Heart right ventricle (tissue), 16 donors: ENCODE data around the gene LRRC57. TPM values are rescaled to one million over a fixed set of nuclear protein-coding genes. Genes with fewer than 3 reads are reported as not detected.

Experiments
- ATAC-seq, 8 donors: fragments of 200-7000 bp; cut with Tn5 transposase; one replicate each; pipeline ENCODE4 v1.9.1; 2020; ENCODE audit warnings: mild to moderate bottlenecking in 8 of 8, moderate library complexity in 8 of 8, moderate number of reproducible peaks in 1 of 8
- DNase-seq, 2 donors: peaks; one replicate each; pipeline ENCODE4 v3.0.0-alpha.2; 2020
- H3K27ac ChIP-seq, 10 donors: fragments of 200-600 bp; sonication (generic) in 2 of 10; one replicate each; pipeline versions ENCODE4 v1.5.0 to v1.8.0; 2020 to 2022; ENCODE audit warnings: mild to moderate bottlenecking in 3 of 10
- H3K27me3 ChIP-seq, 7 donors: fragments of 200-600 bp; one replicate each; pipeline ENCODE4 v1.8.0; 2021 to 2022; ENCODE audit warnings: mild to moderate bottlenecking in 2 of 7
- H3K36me3 ChIP-seq, 9 donors: fragments of 200-600 bp; sonication (generic) in 1 of 9; one replicate each; pipeline versions ENCODE4 v1.5.0 to v1.8.0; 2020 to 2022; ENCODE audit warnings: mild to moderate bottlenecking in 2 of 9
- H3K4me1 ChIP-seq, 9 donors: fragments of 200-600 bp; sonication (generic) in 1 of 9; one replicate each; pipeline versions ENCODE4 v1.5.0 to v1.8.0; 2020 to 2022; ENCODE audit warnings: mild to moderate bottlenecking in 4 of 9
- H3K4me3 ChIP-seq, 10 donors: fragments of 200-600 bp; sonication (generic) in 2 of 10; one replicate each; pipeline versions ENCODE4 v1.5.0 to v1.8.0; 2020 to 2022; ENCODE audit warnings: mild to moderate bottlenecking in 7 of 10, moderate library complexity in 2 of 10
- H3K9me3 ChIP-seq, 11 donors: fragments of 200-600 bp in 10 of 11; sonication (generic) in 2 of 11; one replicate each; pipeline versions ENCODE4 v1.5.0 to v1.8.0; 2013 to 2022; ENCODE audit warnings: mild to moderate bottlenecking in 2 of 11, control low read depth in 1 of 11, moderate library complexity in 1 of 11
- WGBS, 2 donors: extraction: QIAGEN DNeasy Blood & Tissue Kit; methylation state at CpG; one replicate each; pipeline ENCODE4 v1.1.7; 2013; ENCODE audit warnings: inconsistent platforms in 1 of 2; 5-methylcytosine and 5-hydroxymethylcytosine counted together
- intact Hi-C, 10 donors: fragments of 100-400 bp; cut with DNase I; formaldehyde crosslinking; loops; one replicate each; pipeline versions ENCODE4 v1.11.1 to v1.14.2; 2022
- polyA plus RNA-seq, 2 donors: library from polyadenylated mRNA; stranded (reverse); fragments of 200-250 nt; gene quantifications; one replicate each; pipeline ENCODE4 v1.2.3, GENCODE V29; 2013
- total RNA-seq, 10 donors: library from RNA; stranded (reverse); fragmentation: NEBNext Ultra II Directional in 3 of 10; extraction: Animal tissue kit (Norgen Biotek cat#: 25700) in 3 of 10; gene quantifications; one replicate each; pipeline versions ENCODE4 v1.2.1 to v1.2.4, GENCODE V29; 2021 to 2023
- TF ChIP-seq, protein P1 (sequence below), 9 donors: fragments of 200-600 bp; sonication (generic) in 2 of 9; IDR thresholded peaks; one replicate each; pipeline versions ENCODE4 v1.5.0 to v1.8.0; 2021 to 2022; ENCODE audit warnings: antibody characterized with exemption in 9 of 9, mild to moderate bottlenecking in 5 of 9, moderate library complexity in 1 of 9
- donor health status: Arrhythmogenic right ventricular cardiomyopathy.
- donor health status: ischemic (EF 13 %, LVEDD 7.1; RV severe dilation, severe dysfunction).
- donor health status: healthy with polysubstance abuse.
- donor health status: DM: no; HTN: yes; CAD: no.
- donor health status: DM: no; HTN: no; CAD: no.
- donor health status: ischemic (EF 25% LVEDD 6.9; RV normal size, moderate dysfunction).
- donor health status: ischemic (EF 25% LVEDD 5.7; RV mildly dilated, moderate dysfunction).
- donor health status: healthy.
- donor health status: DM: yes; HTN: yes; CAD: no.
- donor health status: Ischemic cardiomyopathy.
- donor health status: ischemic (EF 35%, LVEDD 5.7; RV mildly dilated, moderate dysfunction).
- donor health status: nonischemic (EF 11% LVEDD 7.7; RV severe dilation, severe dysfunction).
- donor health status: DM: yes; HTN: yes; CAD: no.
- donor health status: PGD.
- donor health status: ischemic (EF 29% LVEDD 5.4; RV normal size, mild dysfunction).
- donor health status: nonischemic (EF 23%, LVEDD 6.1; RV moderate dilation, normal function).

The LRRC57 gene
- total and polyA plus RNA-seq, 12 donors, result 3.7 to 24.6 (median 16.4) TPM

DNA sequence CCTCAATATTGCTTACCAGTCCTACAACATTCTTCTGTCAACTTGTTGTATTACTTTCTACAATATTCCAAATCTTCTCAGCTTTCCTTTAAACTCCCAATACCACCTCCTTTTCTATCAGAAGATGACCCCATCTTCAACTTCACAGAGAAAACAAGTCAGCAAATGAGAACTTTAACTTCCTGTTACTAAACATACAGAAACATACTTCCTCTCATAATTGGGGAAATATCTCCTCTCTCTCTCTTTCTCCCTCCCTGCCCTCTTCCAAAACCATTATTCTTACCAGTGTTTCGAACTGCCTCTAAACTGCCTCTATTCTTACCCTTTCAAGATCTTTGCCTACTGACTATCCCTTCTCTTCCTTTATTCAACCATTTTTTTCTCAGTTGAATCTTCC lies 54.9 kb downstream of the LRRC57 start:
- peak overlapping the region in 9 of 10 donors; percentile 83 to 93 (median 91) for H3K27ac ChIP-seq
- ATAC-seq (no peak), DNase-seq (no peak)
- H3K4me3 ChIP-seq, result peak overlapping the region in 1 of 10 donors; percentile 17
- intact Hi-C loops, result loop anchor here in 1 of 10 donors (10.0 kb wide), 1 partner anchor 81 kb away; the partner anchor contains the start of gene STARD9
- no peaks in the 10 kb centered on the region for H3K27me3 ChIP-seq
- peaks cover 8 to 78% (median 58%) of the 10 kb centered on the region in 9 donors for H3K4me1 ChIP-seq
- 84 to 88% methylated on average over 1 of the region's 1 CpG for WGBS, 2 donors
- H3K9me3 ChIP-seq, result no peaks in the 10 kb centered on the region
- H3K36me3 ChIP-seq, result no peaks in the 10 kb centered on the region
- TF ChIP-seq, protein P1, sequence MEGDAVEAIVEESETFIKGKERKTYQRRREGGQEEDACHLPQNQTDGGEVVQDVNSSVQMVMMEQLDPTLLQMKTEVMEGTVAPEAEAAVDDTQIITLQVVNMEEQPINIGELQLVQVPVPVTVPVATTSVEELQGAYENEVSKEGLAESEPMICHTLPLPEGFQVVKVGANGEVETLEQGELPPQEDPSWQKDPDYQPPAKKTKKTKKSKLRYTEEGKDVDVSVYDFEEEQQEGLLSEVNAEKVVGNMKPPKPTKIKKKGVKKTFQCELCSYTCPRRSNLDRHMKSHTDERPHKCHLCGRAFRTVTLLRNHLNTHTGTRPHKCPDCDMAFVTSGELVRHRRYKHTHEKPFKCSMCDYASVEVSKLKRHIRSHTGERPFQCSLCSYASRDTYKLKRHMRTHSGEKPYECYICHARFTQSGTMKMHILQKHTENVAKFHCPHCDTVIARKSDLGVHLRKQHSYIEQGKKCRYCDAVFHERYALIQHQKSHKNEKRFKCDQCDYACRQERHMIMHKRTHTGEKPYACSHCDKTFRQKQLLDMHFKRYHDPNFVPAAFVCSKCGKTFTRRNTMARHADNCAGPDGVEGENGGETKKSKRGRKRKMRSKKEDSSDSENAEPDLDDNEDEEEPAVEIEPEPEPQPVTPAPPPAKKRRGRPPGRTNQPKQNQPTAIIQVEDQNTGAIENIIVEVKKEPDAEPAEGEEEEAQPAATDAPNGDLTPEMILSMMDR (IDR thresholded peaks at IDR 0.05), result no peak

GRCh38 chr15:42491539-42492225 lies 56.9 kb downstream of the LRRC57 start:
- Histone ChIP-seq H3K4me3 (peak overlapping the region; percentile 64 to 98 (median 86)), H3K9me3 (no peaks in the 10 kb centered on the region), H3K27me3 (no peaks in the 10 kb centered on the region), H3K4me1 (peaks cover 8 to 67% (median 52%) of the 10 kb centered on the region in 9 donors), H3K27ac (peak overlapping the region; percentile 87 to 99 (median 94)), H3K36me3 (no peaks in the 10 kb centered on the region)
- TF ChIP-seq, protein P1 (IDR thresholded peaks at IDR 0.05), result no peak
- DNase-seq (no peak), ATAC-seq (peak in 1 of 8 donors; percentile 13)
- intact Hi-C loops, result loop anchor here in 1 of 10 donors (10.0 kb wide), 1 partner anchor 83 kb away; the partner anchor contains the start of gene STARD9
- 78 to 85% methylated on average over 18 of the region's 18 CpGs for WGBS, 2 donors

DNA sequence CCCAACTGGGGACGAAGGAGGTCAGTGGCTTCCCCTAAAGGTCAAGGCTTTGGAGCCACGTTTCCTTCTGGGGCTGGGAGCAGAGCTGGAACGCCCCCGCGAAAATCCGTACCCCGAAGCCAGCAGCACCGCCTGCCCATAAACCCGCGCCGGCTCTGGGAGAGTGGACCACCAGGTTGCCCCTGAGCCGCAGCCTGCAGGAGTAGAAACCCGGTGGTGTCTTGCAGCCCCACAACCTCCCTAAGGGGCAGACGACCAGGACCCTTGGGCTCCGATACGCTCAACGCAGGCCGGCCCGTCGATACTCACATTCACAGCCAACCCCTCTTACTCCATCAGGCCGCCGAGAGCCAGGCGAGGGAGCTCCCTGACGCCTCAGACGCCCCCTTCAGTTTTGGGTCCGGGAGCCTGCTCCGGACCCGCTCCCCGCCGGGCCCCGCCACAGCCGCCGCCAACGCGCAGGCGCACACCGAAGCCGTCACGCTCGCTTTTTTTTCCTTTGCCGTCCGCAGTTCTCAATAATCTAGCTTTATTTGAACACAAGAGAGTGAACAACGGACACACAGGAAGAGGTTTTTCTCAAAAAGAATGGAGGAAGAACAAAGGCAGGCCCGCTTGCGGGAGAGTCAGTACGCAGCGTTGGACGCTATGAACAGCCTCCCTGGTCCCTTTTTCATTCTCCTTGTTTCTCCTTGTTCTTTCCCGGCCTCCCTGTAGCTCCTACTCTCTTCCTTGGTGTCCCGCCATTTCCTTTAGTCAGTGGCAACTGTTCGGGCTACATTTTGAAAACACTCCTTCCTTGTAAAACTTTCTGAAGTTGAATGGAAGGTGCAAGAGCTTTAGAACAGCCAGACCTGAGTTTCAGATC lies 57.7 kb downstream of the LRRC57 start, which contains the start of gene ZNF106:
Gene ZNF106 (minus strand): TSS at position 471 of the 868 bp plus-strand sequence. CDS start 18,852 bp downstream, outside the sequence.
- Histone ChIP-seq H3K4me1 (peaks cover 8 to 60% (median 45%) of the 10 kb centered on the region in 9 donors), H3K36me3 (peaks cover 0 to 7% (median 0%) of the 10 kb centered on the region in 9 donors), H3K4me3 (peak within 1 kb of the TSS; percentile 64 to 98 (median 86)), H3K27ac (peak within 1 kb of the TSS; percentile 87 to 99 (median 94)), H3K9me3 (no peaks in the 10 kb centered on the region), H3K27me3 (no peaks in the 10 kb centered on the region)
- TF ChIP-seq, protein P1 (IDR thresholded peaks at IDR 0.05), result peak in 3 of 9 donors; percentile 10 to 27 (median 25)
- WGBS, 2 donors, result 1% methylated on average over 51 of the region's 51 CpGs
- DNase-seq (peak; percentile 89 to 90), ATAC-seq (peak; percentile 62 to 78 (median 68))
- intact Hi-C loops, result loop anchor here in 1 of 10 donors (10.0 kb wide), 1 partner anchor 84 kb away; the partner anchor contains the start of gene STARD9

GRCh38 chr15:42490291-42490670 lies 58.3 kb downstream of the LRRC57 start:
- TF ChIP-seq, protein P1 (IDR thresholded peaks at IDR 0.05), result no peak
- no peaks in the 10 kb centered on the region for H3K9me3 ChIP-seq
- no peaks in the 10 kb centered on the region for H3K27me3 ChIP-seq
- ATAC-seq (peak in 2 of 8 donors; percentile 0 to 2), DNase-seq (no peak)
- peaks cover 8 to 61% (median 44%) of the 10 kb centered on the region in 9 donors for H3K4me1 ChIP-seq
- WGBS, 2 donors, result 5 to 6% methylated on average over 11 of the region's 11 CpGs
- peaks cover 0 to 9% (median 0%) of the 10 kb centered on the region in 9 donors for H3K36me3 ChIP-seq
- peak overlapping the region; percentile 64 to 98 (median 86) for H3K4me3 ChIP-seq
- intact Hi-C loops, result loop anchor here in 1 of 10 donors (10.0 kb wide), 1 partner anchor 85 kb away; the partner anchor contains the start of gene STARD9
- H3K27ac ChIP-seq, result peak overlapping the region; percentile 87 to 99 (median 94)
